ACC112 (cell line): ENCODE measurements around the gene GRIFIN.

Experiments used
- H2AFZ ChIP-seq: fragments of 200-600 bp; sonication (generic); one replicate; pipeline ENCODE4 v1.6.0; 2017; ENCODE audit warnings: antibody characterized with exemption, low read length; ENCODE audit not compliant: unreplicated experiment
- H3K27ac ChIP-seq: fragments of 200-600 bp; sonication (generic); 2 replicates; pipeline ENCODE4 v1.5.1; 2014; ENCODE audit warnings: low read depth, mild to moderate bottlenecking, antibody characterized with exemption, low read length, moderate library complexity
- H3K27me3 ChIP-seq: fragments of 200-600 bp; sonication (generic); 2 replicates; pipeline ENCODE4 v1.6.1; 2014; ENCODE audit warnings: mild to moderate bottlenecking, antibody characterized with exemption, low read length, moderate library complexity, mixed read lengths; ENCODE audit not compliant: insufficient read depth
- H3K36me3 ChIP-seq: fragments of 200-600 bp; sonication (generic); 2 replicates; pipeline ENCODE4 v1.6.1; 2016; ENCODE audit warnings: mild to moderate bottlenecking, antibody characterized with exemption, low read length, moderate library complexity, mixed read lengths; ENCODE audit not compliant: insufficient read depth
- H3K4me1 ChIP-seq: fragments of 200-600 bp; sonication (generic); one replicate; pipeline ENCODE4 v1.6.1; 2016; ENCODE audit warnings: low read length, mixed read lengths; ENCODE audit not compliant: insufficient read depth, unreplicated experiment, control insufficient read depth
- H3K4me3 ChIP-seq: fragments of 200-600 bp; sonication (generic); 2 replicates; pipeline ENCODE4 v1.5.1; 2014; ENCODE audit warnings: mild to moderate bottlenecking, low read depth, low read length
- H3K79me2 ChIP-seq: fragments of 200-600 bp; sonication (generic); one replicate; pipeline ENCODE4 v1.6.0; 2016; ENCODE audit warnings: low read length; ENCODE audit not compliant: control insufficient read depth, unreplicated experiment, insufficient read depth

GRIFIN gene

GRCh38 chr7:2519119-2519930 lies 43.1 kb upstream of the GRIFIN start, which contains the start of gene LFNG:
TSS of gene LFNG (plus strand) at chr7:2519774. CDS start at chr7:2519862, 88 bp downstream.
- peaks cover 16% of the 10 kb centered on the region for H3K79me2 ChIP-seq
- no peak within 1 kb of the TSS for H3K27ac ChIP-seq
- no peak within 1 kb of the TSS for H2AFZ ChIP-seq
- H3K4me3 ChIP-seq, result peak within 1 kb of the TSS; percentile 86
- peaks cover 64% of the 10 kb centered on the region for H3K4me1 ChIP-seq
- H3K27me3 ChIP-seq, result no peaks in the 10 kb centered on the region
- H3K36me3 ChIP-seq, result no peaks in the 10 kb centered on the region

GRCh38 chr7:2518737-2519118 lies 42.5 kb upstream of the GRIFIN start:
- H3K79me2 ChIP-seq, result peaks cover 16% of the 10 kb centered on the region
- H3K4me3 ChIP-seq, result peak overlapping the region; percentile 52
- H2AFZ ChIP-seq, result no peak overlapping the region
- no peaks in the 10 kb centered on the region for H3K27me3 ChIP-seq
- no peaks in the 10 kb centered on the region for H3K36me3 ChIP-seq
- peaks cover 59% of the 10 kb centered on the region for H3K4me1 ChIP-seq
- no peak overlapping the region for H3K27ac ChIP-seq

- 0 out of 2 replicates have a peak overlapping the region, but pooled peaks have one; percentile 9 for H3K4me3 ChIP-seq
- no peaks in the 10 kb centered on the region for H3K36me3 ChIP-seq
- H2AFZ ChIP-seq, result no peak overlapping the region
- peaks cover 50% of the 10 kb centered on the region for H3K4me1 ChIP-seq
- no peak overlapping the region for H3K27ac ChIP-seq
- no peaks in the 10 kb centered on the region for H3K27me3 ChIP-seq
- H3K79me2 ChIP-seq, result peaks cover 10% of the 10 kb centered on the region
Measured at GRCh38 chr7:2517678-2518507, 41.7 kb upstream of the GRIFIN start.

GRCh38 chr7:2517026-2517425 lies 40.8 kb upstream of the GRIFIN start:
- Histone ChIP-seq H3K4me3 (0 out of 2 replicates have a peak overlapping the region, but pooled peaks have one; percentile 9), H3K4me1 (peaks cover 43% of the 10 kb centered on the region), H3K27me3 (no peaks in the 10 kb centered on the region), H2AFZ (no peak overlapping the region), H3K27ac (no peak overlapping the region), H3K36me3 (no peaks in the 10 kb centered on the region), H3K79me2 (peaks cover 10% of the 10 kb centered on the region)

- H3K27me3 ChIP-seq, result no peaks in the 10 kb centered on the region
- H2AFZ ChIP-seq, result no peak overlapping the region
- no peak overlapping the region for H3K27ac ChIP-seq
- H3K79me2 ChIP-seq, result peaks cover 5% of the 10 kb centered on the region
- peaks cover 35% of the 10 kb centered on the region for H3K4me1 ChIP-seq
- no peaks in the 10 kb centered on the region for H3K36me3 ChIP-seq
- H3K4me3 ChIP-seq, result no peak overlapping the region
Measured at GRCh38 chr7:2516194-2516555, 40.0 kb upstream of the GRIFIN start.

GRCh38 chr7:2515424-2516193 lies 39.4 kb upstream of the GRIFIN start:
- no peak overlapping the region for H3K4me3 ChIP-seq

GRCh38 chr7:2514473-2515423 lies 38.5 kb upstream of the GRIFIN start:
- Histone ChIP-seq H3K27ac (no peak overlapping the region), H3K4me1 (peaks cover 31% of the 10 kb centered on the region), H3K4me3 (no peak overlapping the region)

More at GRCh38 chr7:2515424-2516193, 39.4 kb upstream of the GRIFIN start:
- H3K4me1 ChIP-seq, result peaks cover 33% of the 10 kb centered on the region
- no peak overlapping the region for H3K27ac ChIP-seq
- H3K27me3 ChIP-seq, result no peaks in the 10 kb centered on the region
- no peaks in the 10 kb centered on the region for H3K36me3 ChIP-seq
- H3K79me2 ChIP-seq, result peaks cover 3% of the 10 kb centered on the region
- no peak overlapping the region for H2AFZ ChIP-seq

GRCh38 chr7:2513702-2514101 lies 37.5 kb upstream of the GRIFIN start:
- Histone ChIP-seq H3K4me1 (peaks cover 28% of the 10 kb centered on the region), H3K27me3 (no peaks in the 10 kb centered on the region)

More at GRCh38 chr7:2514473-2515423, 38.5 kb upstream of the GRIFIN start:
- Histone ChIP-seq H3K27me3 (no peaks in the 10 kb centered on the region), H2AFZ (no peak overlapping the region), H3K36me3 (no peaks in the 10 kb centered on the region), H3K79me2 (no peaks in the 10 kb centered on the region)

GRCh38 chr7:2512713-2513112 lies 36.5 kb upstream of the GRIFIN start:
- Histone ChIP-seq H3K4me1 (peaks cover 18% of the 10 kb centered on the region), H3K4me3 (no peak overlapping the region), H3K36me3 (no peaks in the 10 kb centered on the region), H3K79me2 (no peaks in the 10 kb centered on the region), H2AFZ (no peak overlapping the region), H3K27ac (no peak overlapping the region), H3K27me3 (no peaks in the 10 kb centered on the region)

More at GRCh38 chr7:2513702-2514101, 37.5 kb upstream of the GRIFIN start:
- no peak overlapping the region for H2AFZ ChIP-seq
- H3K36me3 ChIP-seq, result no peaks in the 10 kb centered on the region
- H3K27ac ChIP-seq, result no peak overlapping the region
- H3K79me2 ChIP-seq, result no peaks in the 10 kb centered on the region
- H3K4me3 ChIP-seq, result no peak overlapping the region
